Measurements from ENCODE around the gene CALCOCO2.

CALCOCO2 gene, protein sequence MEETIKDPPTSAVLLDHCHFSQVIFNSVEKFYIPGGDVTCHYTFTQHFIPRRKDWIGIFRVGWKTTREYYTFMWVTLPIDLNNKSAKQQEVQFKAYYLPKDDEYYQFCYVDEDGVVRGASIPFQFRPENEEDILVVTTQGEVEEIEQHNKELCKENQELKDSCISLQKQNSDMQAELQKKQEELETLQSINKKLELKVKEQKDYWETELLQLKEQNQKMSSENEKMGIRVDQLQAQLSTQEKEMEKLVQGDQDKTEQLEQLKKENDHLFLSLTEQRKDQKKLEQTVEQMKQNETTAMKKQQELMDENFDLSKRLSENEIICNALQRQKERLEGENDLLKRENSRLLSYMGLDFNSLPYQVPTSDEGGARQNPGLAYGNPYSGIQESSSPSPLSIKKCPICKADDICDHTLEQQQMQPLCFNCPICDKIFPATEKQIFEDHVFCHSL

DNA sequence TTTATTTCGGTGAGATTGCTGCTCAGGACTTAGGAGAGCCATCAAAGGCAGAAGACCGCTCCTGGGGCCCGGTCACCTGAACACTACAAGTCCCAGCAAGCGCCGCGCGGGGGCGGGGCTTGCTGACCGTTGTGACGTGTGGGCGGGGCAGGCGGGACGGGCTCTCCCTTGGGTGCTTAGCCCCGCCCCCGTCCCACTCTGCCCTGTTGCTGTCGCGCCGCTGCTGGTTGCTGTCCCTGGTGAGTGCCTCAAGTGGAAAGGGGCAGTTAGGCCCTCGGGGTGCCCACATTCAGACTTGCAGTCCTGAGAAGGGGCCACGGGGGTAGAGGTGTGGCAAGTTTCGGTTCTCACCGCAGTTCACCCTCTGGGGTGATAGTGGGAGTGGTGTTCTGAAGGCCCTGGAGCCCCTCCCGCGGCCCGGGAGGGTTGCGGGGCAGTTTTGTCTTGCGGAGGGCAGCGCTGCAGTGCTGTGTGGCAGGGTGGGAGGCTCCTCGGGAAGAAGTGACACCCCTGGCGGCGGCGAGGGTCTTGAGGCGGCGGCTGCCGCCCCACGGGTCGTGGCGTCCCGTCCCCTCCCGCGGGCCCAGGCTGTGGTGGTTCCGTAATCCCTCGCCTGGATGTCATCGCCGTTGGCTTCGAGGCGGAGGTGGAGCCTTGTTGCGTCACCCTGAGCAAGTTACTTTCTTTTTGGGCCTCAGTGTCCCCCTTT is at the start of gene CALCOCO2:
Gene CALCOCO2 (plus strand): TSS at position 196 of the 709 bp plus-strand sequence. CDS start 10,673 bp downstream, outside the sequence.
- TF ChIP-seq, protein P1, sequence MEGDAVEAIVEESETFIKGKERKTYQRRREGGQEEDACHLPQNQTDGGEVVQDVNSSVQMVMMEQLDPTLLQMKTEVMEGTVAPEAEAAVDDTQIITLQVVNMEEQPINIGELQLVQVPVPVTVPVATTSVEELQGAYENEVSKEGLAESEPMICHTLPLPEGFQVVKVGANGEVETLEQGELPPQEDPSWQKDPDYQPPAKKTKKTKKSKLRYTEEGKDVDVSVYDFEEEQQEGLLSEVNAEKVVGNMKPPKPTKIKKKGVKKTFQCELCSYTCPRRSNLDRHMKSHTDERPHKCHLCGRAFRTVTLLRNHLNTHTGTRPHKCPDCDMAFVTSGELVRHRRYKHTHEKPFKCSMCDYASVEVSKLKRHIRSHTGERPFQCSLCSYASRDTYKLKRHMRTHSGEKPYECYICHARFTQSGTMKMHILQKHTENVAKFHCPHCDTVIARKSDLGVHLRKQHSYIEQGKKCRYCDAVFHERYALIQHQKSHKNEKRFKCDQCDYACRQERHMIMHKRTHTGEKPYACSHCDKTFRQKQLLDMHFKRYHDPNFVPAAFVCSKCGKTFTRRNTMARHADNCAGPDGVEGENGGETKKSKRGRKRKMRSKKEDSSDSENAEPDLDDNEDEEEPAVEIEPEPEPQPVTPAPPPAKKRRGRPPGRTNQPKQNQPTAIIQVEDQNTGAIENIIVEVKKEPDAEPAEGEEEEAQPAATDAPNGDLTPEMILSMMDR (IDR thresholded peaks at IDR 0.05; ENCODE audit: low read length, missing control alignments), result no peak
- peak; percentile 91 for DNase-seq (ENCODE audit: low read depth)
- H3K4me3 ChIP-seq (replicated peaks; ENCODE audit: low read depth, low read length), result peak within 1 kb of the TSS; percentile 96

DNA sequence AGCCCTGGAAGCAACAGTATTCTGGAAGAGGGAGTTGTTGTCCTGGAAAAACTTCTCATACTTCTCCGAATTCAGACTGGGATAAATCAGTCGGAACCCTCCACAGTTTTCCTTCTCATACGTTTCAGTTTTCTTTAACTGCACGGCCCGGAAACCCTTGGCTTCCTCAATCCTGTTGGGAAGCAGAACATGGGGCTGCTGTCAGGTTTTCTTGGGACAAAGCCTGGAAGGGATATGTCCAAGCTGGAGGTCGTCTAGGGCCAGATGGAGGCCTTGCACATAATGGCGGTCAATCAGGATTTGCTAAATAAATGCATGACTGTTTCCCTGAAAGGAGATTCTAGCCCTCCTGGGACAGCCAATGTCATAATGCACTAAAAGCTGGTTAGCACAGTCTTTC is 43.0 kb upstream of the CALCOCO2 start:
- TF ChIP-seq, protein P1 (IDR thresholded peaks at IDR 0.05; ENCODE audit: low read length, missing control alignments), result no peak
- no peak overlapping the region for H3K4me3 ChIP-seq (replicated peaks; ENCODE audit: low read depth, low read length)
- no peak for DNase-seq (ENCODE audit: low read depth)

DNA sequence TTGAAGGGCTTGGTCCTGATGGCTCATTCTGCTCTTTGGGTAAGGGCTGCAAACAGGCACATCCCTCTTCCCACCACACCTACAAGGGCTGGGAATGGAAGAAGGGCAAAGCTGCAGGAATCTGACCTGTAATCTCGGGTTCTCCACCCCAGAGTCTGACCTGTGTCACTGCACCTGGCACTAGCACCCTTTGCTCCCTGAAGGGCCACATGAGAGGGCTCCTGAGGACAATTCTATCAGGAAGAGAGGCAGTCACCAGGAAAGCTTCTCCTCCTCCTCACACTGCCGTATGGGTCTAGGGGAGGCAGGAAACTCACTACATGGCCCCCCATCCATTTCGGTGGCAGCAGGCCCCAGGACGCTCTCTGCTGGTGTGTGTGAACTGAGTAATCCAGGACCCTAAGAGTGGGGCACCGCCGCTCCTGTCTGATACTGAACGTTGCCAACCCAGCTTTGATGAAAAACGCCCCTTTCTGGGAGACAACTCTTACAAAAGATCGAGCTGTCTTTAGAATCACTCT is 40.2 kb upstream of the CALCOCO2 start:
- H3K4me3 ChIP-seq (replicated peaks; ENCODE audit: low read depth, low read length), result no peak overlapping the region
- no peak for DNase-seq (ENCODE audit: low read depth)
- TF ChIP-seq, protein P1 (IDR thresholded peaks at IDR 0.05; ENCODE audit: low read length, missing control alignments), result no peak

DNA sequence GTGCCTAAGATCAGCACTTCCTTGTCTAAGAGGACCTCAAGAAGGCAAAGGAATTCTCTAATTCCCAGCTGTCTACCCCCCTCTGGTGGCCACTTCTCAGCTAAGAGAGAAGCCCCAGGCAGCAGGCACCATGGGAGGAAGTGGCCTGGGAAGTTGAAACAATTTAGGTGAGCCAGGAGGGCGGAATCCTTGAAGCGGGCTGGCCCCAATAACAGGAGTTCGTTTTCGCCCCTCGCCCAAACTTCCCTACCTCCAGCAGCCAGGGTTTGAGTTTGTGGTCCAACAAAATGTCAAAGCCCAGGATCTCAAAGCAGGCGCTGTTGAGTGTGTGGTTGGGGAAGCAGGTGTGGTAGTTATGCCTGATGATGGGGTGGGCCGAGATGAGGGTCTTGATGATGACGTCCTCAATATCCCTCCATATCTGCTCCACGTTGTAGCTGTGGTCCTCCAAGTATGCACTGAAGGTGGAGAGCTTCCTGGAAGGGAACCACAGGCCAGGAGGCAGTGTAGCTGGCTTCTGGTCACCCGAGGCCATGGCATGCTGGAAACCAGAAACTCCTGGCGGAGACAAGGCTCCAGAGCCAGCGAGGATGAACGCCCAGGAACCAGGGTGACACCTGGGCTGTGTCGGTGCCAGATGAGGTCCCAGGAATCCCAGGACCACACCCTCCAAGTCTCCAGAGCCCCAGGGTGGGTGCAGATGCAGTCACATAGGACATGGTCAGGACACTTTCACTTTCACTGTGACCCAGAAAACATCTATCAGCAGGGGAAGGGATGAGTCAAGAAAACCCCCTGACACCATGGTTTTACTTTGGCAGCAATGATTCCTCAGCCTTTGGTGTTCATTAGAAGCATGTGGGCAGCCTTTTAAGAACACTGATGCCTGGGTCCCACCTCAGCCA is 39.5 kb upstream of the CALCOCO2 start:
- TF ChIP-seq, protein P1 (IDR thresholded peaks at IDR 0.05; ENCODE audit: low read length, missing control alignments), result peak; percentile 90
- DNase-seq (ENCODE audit: low read depth), result peak; percentile 86
- no peak overlapping the region for H3K4me3 ChIP-seq (replicated peaks; ENCODE audit: low read depth, low read length)

DNA sequence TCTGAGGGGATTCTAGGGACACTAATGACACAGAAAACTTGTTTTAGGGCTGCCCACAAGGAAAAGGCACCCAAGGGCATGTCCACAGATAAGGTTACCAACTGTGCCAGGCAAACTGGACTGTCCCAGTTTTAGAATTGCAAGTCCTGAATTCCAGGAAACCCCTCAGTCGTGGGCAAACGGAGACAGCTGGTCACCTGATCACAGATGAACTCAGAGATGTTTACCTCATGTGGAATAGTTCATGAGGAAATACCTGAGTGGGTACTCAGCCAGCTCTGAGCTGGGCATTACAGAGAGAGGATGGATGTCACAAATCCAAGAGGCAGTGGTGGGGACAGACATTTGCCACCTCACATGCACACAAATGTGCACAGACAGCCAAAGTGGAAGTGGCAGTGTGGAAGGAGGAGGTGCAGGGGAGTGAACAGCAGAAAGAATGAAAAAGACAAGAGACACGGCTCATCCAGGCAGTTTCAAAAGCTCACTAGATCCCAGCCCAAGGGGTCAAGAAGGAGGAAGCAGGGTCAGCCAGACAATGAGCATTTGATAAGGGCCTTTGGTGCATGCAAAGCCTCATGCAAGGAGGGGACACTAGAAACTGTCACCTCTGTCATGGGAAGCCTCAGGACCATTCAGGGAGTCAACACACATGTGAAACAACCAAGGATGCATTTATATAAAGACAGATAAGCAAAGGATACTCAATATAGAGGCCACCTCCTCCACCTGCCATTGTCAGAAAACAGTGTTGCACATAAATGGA is 38.6 kb upstream of the CALCOCO2 start:
- no peak overlapping the region for H3K4me3 ChIP-seq (replicated peaks; ENCODE audit: low read depth, low read length)
- DNase-seq (ENCODE audit: low read depth), result no peak
- TF ChIP-seq, protein P1 (IDR thresholded peaks at IDR 0.05; ENCODE audit: low read length, missing control alignments), result no peak

Data from fibroblast of pulmonary artery (primary cell).